LNCAP (cell line): ENCODE results near the gene CSRNP2.

Experiments
- CTCF ChIP-seq: fragments of 450-650 bp; IDR thresholded peaks from 2 replicates; pipeline ENCODE4 v1.5.1; 2017; ENCODE audit warnings: mild to moderate bottlenecking

CSRNP2 gene

DNA sequence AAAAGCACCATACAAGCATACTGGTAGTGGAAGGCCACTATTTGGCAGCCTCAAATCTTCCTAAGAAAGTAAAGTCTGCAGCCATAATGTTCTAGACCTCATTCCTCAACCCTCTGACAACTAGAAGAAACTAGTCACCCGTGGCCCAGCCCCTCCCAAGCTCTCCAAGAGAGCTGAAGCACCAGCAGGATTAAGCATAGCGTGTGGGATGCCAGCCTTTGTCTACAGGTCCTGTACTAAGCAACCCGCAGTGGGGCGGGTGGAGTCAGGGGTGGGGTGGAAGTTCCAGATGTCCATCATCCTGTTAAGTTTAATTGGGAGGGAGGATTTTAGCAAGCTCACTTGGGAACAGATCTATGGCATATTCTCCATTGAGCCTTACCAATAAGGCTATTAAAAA lies 71.4 kb downstream of the CSRNP2 start:
- TF ChIP-seq CTCF: no peak
